HepG2 (cell line): ENCODE data around the gene IGF2BP1. TPM values are rescaled to one million over a fixed set of nuclear protein-coding genes. Genes with fewer than 3 reads are reported as not detected.
A peak's percentile ranks its signal among the peaks of the same experiment; 100 is the strongest.

Experiments used
- ARID3A ChIP-seq: IDR thresholded peaks from 2 replicates; pipeline ENCODE4 v1.6.1; 2012; ENCODE audit warnings: low read depth, low read length, improper control_type of control experiment
- ASH2L ChIP-seq: fragments of 300-600, 200-600 bp; sonication (generic); IDR thresholded peaks from 2 replicates; pipeline ENCODE4 v1.7.0; 2017; ENCODE audit warnings: low read depth, mild to moderate bottlenecking, moderate library complexity, mixed read lengths, low read length; ENCODE audit not compliant: insufficient read length
- FOXA1 ChIP-seq, 2 experiments: fragments of 450-650 bp in 1 of 2; sonication (generic) in 1 of 2; formaldehyde crosslinking in 1 of 2; IDR thresholded peaks; 2 replicates each; pipeline versions ENCODE4 v1.4.0 to v1.6.1; 2016 to 2020; ENCODE audit warnings: missing genetic modification reagents in 1 of 2
- FOXA3 ChIP-seq: IDR thresholded peaks from 2 replicates; pipeline ENCODE4 v1.6.1; 2016; ENCODE audit warnings: missing genetic modification reagents, missing compliant biosample characterization
- KLF15 ChIP-seq: sonication (generic); formaldehyde crosslinking; IDR thresholded peaks from 2 replicates; pipeline ENCODE4 v1.8.1; 2023; ENCODE audit warnings: borderline replicate concordance, mild to moderate bottlenecking, inconsistent platforms, missing genetic modification reagents, mixed read lengths
- MLXIP ChIP-seq: sonication (generic); formaldehyde crosslinking; IDR thresholded peaks from 2 replicates; pipeline ENCODE4 v1.9.0; 2021; ENCODE audit warnings: missing genetic modification reagents, borderline replicate concordance
- NFATC3 ChIP-seq: sonication (generic); formaldehyde crosslinking; IDR thresholded peaks from 2 replicates; pipeline ENCODE4 v1.5.1; 2020; ENCODE audit warnings: mild to moderate bottlenecking, missing genetic modification reagents
- POLR2AphosphoS2 ChIP-seq: IDR thresholded peaks from 2 replicates; pipeline ENCODE4 v1.6.1; 2011; ENCODE audit warnings: low read depth, low read length, improper control_type of control experiment
- SP5 ChIP-seq: IDR thresholded peaks from 2 replicates; pipeline ENCODE4 v1.6.1; 2016; ENCODE audit warnings: low read depth, borderline replicate concordance
- SRY ChIP-seq: sonication (generic); formaldehyde crosslinking; IDR thresholded peaks from 2 replicates; pipeline ENCODE4 v1.8.0; 2022; ENCODE audit warnings: mild to moderate bottlenecking, missing genetic modification reagents
- TARDBP ChIP-seq: sonication (generic); formaldehyde crosslinking; IDR thresholded peaks from 2 replicates; pipeline ENCODE4 v1.8.0; 2022; ENCODE audit warnings: mild to moderate bottlenecking, missing genetic modification reagents
- TEF ChIP-seq: sonication (generic); formaldehyde crosslinking; IDR thresholded peaks from 2 replicates; pipeline ENCODE4 v1.5.0; 2020; ENCODE audit warnings: missing genetic modification reagents
- THAP7 ChIP-seq: sonication (generic); formaldehyde crosslinking; IDR thresholded peaks from 2 replicates; pipeline ENCODE4 v1.8.1; 2023; ENCODE audit warnings: mild to moderate bottlenecking, missing genetic modification reagents
- UBTF ChIP-seq: sonication (generic); formaldehyde crosslinking; IDR thresholded peaks from 2 replicates; pipeline ENCODE4 v1.4.0; 2020; ENCODE audit warnings: mild to moderate bottlenecking, missing genetic modification reagents
- ZNF180 ChIP-seq: sonication (generic); formaldehyde crosslinking; IDR thresholded peaks from 2 replicates; pipeline ENCODE4 v1.4.0; 2020; ENCODE audit warnings: low read depth, missing genetic modification reagents, borderline replicate concordance
- ZNF230 ChIP-seq: sonication (generic); formaldehyde crosslinking; IDR thresholded peaks from 2 replicates; pipeline ENCODE4 v1.4.0; 2020; ENCODE audit warnings: mild to moderate bottlenecking, missing genetic modification reagents
- ZNF576 ChIP-seq: sonication (generic); formaldehyde crosslinking; IDR thresholded peaks from 2 replicates; pipeline ENCODE4 v1.4.0; 2020; ENCODE audit warnings: mild to moderate bottlenecking, missing genetic modification reagents
- ZNF772 ChIP-seq: sonication (generic); formaldehyde crosslinking; IDR thresholded peaks from 2 replicates; pipeline ENCODE4 v1.5.0; 2020; ENCODE audit warnings: mild to moderate bottlenecking, missing genetic modification reagents
- ZSCAN20 ChIP-seq: sonication (generic); formaldehyde crosslinking; IDR thresholded peaks from 2 replicates; pipeline ENCODE4 v1.4.0; 2020; ENCODE audit warnings: missing genetic modification reagents, mild to moderate bottlenecking, borderline replicate concordance
- polyA plus RNA-seq, 8 experiments: library from polyadenylated mRNA; depleted of rRNA in 3 of 8; stranded (reverse) in 7 of 8; unstranded in 1 of 8; fragments of >200 nt; fragmentation: Illumina TruSeq in 4 of 8; extraction: Trizol in 4 of 8; gene quantifications; 2 replicates each; pipeline versions ENCODE4 v1.2.1 to v1.2.3, GENCODE V29; 2011 to 2016; ENCODE audit warnings: low read depth in 4 of 8, missing spikeins in 1 of 8, mixed read lengths in 1 of 8; ENCODE audit not compliant: insufficient read depth in 1 of 8
- total RNA-seq, 5 experiments: library from RNA; depleted of rRNA; stranded (reverse); fragments of >200 nt; fragmentation: Illumina TruSeq; extraction: Trizol; gene quantifications; 2 replicates each; pipeline ENCODE4 v1.2.3, GENCODE V29; 2016; ENCODE audit warnings: low read depth in 1 of 5

Gene IGF2BP1
- total and polyA plus RNA-seq, 2 of the 13 experiments (the other 11 are each of a cell fraction or from before 2014, with no cell fraction given) = 29.7 to 75.1 TPM

DNA sequence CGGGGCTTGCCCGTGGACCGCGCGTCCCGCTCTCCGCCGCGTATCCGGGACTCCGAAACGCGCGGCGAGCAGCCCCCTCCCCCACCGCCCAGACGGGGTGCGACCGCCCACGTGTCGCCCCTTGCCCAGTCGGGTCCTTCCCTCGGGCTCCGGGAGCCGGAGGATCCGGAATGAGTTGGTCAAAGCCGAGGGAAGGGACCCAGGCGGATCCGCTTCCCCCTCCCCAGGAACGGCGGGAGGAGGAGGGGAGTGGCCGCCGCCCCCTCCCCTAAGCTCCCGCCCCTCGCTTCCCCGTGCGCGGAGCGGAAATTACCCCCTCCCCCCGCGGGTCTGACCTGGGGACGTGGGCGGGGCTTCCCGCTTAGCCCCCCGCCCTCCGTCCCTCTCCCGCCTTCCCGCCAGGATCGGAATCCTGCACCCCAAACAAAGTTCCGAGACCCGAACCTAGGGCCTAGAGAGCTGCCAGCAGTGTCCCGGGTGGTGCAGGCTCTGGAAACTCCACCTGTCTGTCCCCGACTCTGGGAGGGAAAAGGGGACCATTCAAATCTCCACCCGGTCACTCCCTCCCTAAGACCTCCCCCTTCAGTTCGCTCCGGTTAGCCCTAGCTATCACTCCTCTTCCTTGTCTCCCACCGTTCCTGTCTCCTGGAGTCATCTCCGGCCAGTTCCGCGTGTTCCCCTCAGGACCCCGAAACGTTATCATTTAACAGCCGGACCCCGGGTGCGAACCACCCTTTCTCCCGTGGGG lies 1.0 kb upstream of the IGF2BP1 start (continued):
- peak; percentile 97 for TF ChIP-seq UBTF (CRISPR knock-in tag)
- TF ChIP-seq ZSCAN20 = peak; percentile 78
- TF ChIP-seq TARDBP (CRISPR knock-in tag) = peak; percentile 80
- TF ChIP-seq THAP7 = no peak
- no peak; the same call in 1 of the 2 replicates for TF ChIP-seq ZNF772
- peak; percentile 51; the same call in 1 of the 2 replicates for TF ChIP-seq ZNF230
- TF ChIP-seq SP5 (CRISPR knock-in tag) = peak; percentile 79
- peak; percentile 95 for TF ChIP-seq ZNF576 (CRISPR knock-in tag)
- TF ChIP-seq NFATC3 (CRISPR knock-in tag) = no peak
- TF ChIP-seq ASH2L = peak; percentile 85
- TF ChIP-seq FOXA1 (IDR thresholded peaks at IDR 0.05) = no peak
- 0 out of 2 replicates have a peak, but pooled peaks have one; percentile 17 for TF ChIP-seq FOXA1 (CRISPR knock-in tag; IDR thresholded peaks at IDR 0.05)
- TF ChIP-seq ARID3A = peak; percentile 36; the same call in 1 of the 2 replicates
- 0 out of 2 replicates have a peak, but pooled peaks have one; percentile 19 for TF ChIP-seq TEF (CRISPR knock-in tag)
- no peak for TF ChIP-seq ZNF180 (CRISPR knock-in tag)
- TF ChIP-seq KLF15 (CRISPR knock-in tag) = peak; percentile 93; the same call in 1 of the 2 replicates
- peak; percentile 44; the same call in 1 of the 2 replicates for TF ChIP-seq FOXA3 (CRISPR knock-in tag)
- no peak for TF ChIP-seq POLR2AphosphoS2
- TF ChIP-seq SRY (CRISPR knock-in tag) = peak; percentile 89
- TF ChIP-seq MLXIP = no peak
